HepG2 (cell line): ENCODE results near the gene CALR. TPM values are rescaled to one million over a fixed set of nuclear protein-coding genes. Genes with fewer than 3 reads are reported as not detected.
A peak's percentile ranks its signal among the peaks of the same experiment; 100 is the strongest.

Experiments
- ARID2 ChIP-seq: sonication (generic); formaldehyde crosslinking; IDR thresholded peaks from 2 replicates; pipeline ENCODE4 v1.8.1; 2022; ENCODE audit warnings: mild to moderate bottlenecking, missing genetic modification reagents, borderline replicate concordance
- ATF1 ChIP-seq: IDR thresholded peaks from 2 replicates; pipeline ENCODE4 v1.6.1; 2016; ENCODE audit warnings: mild to moderate bottlenecking, control low read depth
- HDAC1 ChIP-seq: sonication (generic); formaldehyde crosslinking; IDR thresholded peaks from 2 replicates; pipeline ENCODE4 v1.5.1; 2020; ENCODE audit warnings: mild to moderate bottlenecking, missing genetic modification reagents
- HDAC2 ChIP-seq: sonication (generic); formaldehyde crosslinking; IDR thresholded peaks from 2 replicates; pipeline ENCODE4 v1.4.0; 2020; ENCODE audit warnings: missing genetic modification reagents
- KDM5B ChIP-seq: sonication (generic); formaldehyde crosslinking; IDR thresholded peaks from 2 replicates; pipeline ENCODE4 v1.4.0; 2020; ENCODE audit warnings: missing genetic modification reagents, mild to moderate bottlenecking, borderline replicate concordance
- ZFYVE20 ChIP-seq: sonication (generic); formaldehyde crosslinking; IDR thresholded peaks from 2 replicates; pipeline ENCODE4 v1.8.0; 2023; ENCODE audit warnings: low read depth, mild to moderate bottlenecking, moderate library complexity, missing genetic modification reagents, borderline replicate concordance
- ZNF670 ChIP-seq: sonication (generic); formaldehyde crosslinking; IDR thresholded peaks from 2 replicates; pipeline ENCODE4 v1.8.0; 2022; ENCODE audit warnings: mild to moderate bottlenecking, missing genetic modification reagents, borderline replicate concordance
- ZNF883 ChIP-seq: sonication (generic); formaldehyde crosslinking; IDR thresholded peaks from 2 replicates; pipeline ENCODE4 v1.5.1; 2020; ENCODE audit warnings: mild to moderate bottlenecking, missing genetic modification reagents; ENCODE audit errors: not compliant biosample characterization
- ZSCAN31 ChIP-seq: sonication (generic); formaldehyde crosslinking; IDR thresholded peaks from 2 replicates; pipeline ENCODE4 v1.5.0; 2020; ENCODE audit warnings: low read depth, mild to moderate bottlenecking, missing genetic modification reagents
- polyA plus RNA-seq, 8 experiments: library from polyadenylated mRNA; depleted of rRNA in 3 of 8; stranded (reverse) in 7 of 8; unstranded in 1 of 8; fragments of >200 nt; fragmentation: Illumina TruSeq in 4 of 8; extraction: Trizol in 4 of 8; gene quantifications; 2 replicates each; pipeline versions ENCODE4 v1.2.1 to v1.2.3, GENCODE V29; 2011 to 2016; ENCODE audit warnings: low read depth in 4 of 8, missing spikeins in 1 of 8, mixed read lengths in 1 of 8; ENCODE audit not compliant: insufficient read depth in 1 of 8
- total RNA-seq, 5 experiments: library from RNA; depleted of rRNA; stranded (reverse); fragments of >200 nt; fragmentation: Illumina TruSeq; extraction: Trizol; gene quantifications; 2 replicates each; pipeline ENCODE4 v1.2.3, GENCODE V29; 2016; ENCODE audit warnings: low read depth in 1 of 5
- TF ChIP-seq, protein P1 (sequence below): sonication (generic); formaldehyde crosslinking; IDR thresholded peaks from 2 replicates; pipeline ENCODE4 v1.4.0; 2020; ENCODE audit warnings: missing genetic modification reagents
- TF ChIP-seq, protein P2 (sequence below): sonication (generic); formaldehyde crosslinking; IDR thresholded peaks from 2 replicates; pipeline ENCODE4 v1.5.1; 2020; ENCODE audit warnings: missing genetic modification reagents, mild to moderate bottlenecking, borderline replicate concordance
- TF ChIP-seq, protein P3 (sequence below): sonication (generic); formaldehyde crosslinking; IDR thresholded peaks from 2 replicates; pipeline ENCODE4 v1.5.0; 2020; ENCODE audit warnings: mild to moderate bottlenecking, missing genetic modification reagents
- TF ChIP-seq, protein P4 (sequence below): sonication (generic); formaldehyde crosslinking; IDR thresholded peaks from 2 replicates; pipeline ENCODE4 v1.9.0; 2021; ENCODE audit warnings: missing genetic modification reagents, borderline replicate concordance
- TF ChIP-seq, protein P5 (sequence below): sonication (generic); formaldehyde crosslinking; IDR thresholded peaks from 2 replicates; pipeline ENCODE4 v1.4.0; 2020; ENCODE audit warnings: missing genetic modification reagents
- TF ChIP-seq, protein P6 (sequence below): sonication (generic); formaldehyde crosslinking; IDR thresholded peaks from 2 replicates; pipeline ENCODE4 v1.4.0; 2020; ENCODE audit warnings: mild to moderate bottlenecking, low read depth, missing genetic modification reagents

Gene CALR
- total and polyA plus RNA-seq, 2 of the 13 experiments (the other 11 are each of a cell fraction or from before 2014, with no cell fraction given) = 898 to 934 TPM

DNA sequence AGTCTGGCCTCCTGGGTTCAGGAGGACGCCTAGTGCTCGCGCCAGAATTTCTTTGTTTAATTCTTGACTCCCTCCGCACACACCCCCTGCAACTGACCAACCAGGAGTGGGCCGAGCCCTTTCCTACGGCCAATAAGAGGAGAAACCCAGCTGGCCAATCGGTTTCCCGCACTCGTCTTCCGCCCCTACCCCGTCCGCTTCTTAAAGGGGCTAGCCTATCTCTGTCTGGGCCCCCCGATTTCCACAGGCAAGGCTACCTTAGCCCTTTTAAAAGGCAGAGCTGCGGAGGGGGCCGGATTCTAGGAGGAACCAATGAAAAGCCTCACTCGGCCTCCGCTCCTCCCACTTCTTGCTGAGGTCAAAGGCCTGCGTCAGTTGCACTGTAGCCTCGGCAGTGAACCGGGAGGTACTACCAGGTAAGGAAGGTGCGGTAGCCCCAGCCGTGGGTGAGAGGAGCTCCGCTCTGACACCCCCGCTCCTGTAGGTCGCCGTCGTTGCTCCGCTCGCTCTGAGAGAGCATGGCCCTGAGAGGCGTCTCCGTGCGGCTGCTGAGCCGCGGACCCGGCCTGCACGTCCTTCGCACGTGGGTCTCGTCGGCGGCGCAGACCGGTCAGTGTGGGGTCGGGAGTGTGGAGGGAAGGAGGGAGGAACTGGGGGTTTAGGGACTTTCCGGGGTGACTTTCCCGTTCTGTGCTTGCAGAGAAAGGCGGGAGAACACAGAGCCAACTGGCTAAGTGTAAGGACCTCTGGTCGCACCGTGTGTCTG is 47.4 kb upstream of the CALR start, which contains the start of gene GCDH (continued):
- TF ChIP-seq, protein P1, sequence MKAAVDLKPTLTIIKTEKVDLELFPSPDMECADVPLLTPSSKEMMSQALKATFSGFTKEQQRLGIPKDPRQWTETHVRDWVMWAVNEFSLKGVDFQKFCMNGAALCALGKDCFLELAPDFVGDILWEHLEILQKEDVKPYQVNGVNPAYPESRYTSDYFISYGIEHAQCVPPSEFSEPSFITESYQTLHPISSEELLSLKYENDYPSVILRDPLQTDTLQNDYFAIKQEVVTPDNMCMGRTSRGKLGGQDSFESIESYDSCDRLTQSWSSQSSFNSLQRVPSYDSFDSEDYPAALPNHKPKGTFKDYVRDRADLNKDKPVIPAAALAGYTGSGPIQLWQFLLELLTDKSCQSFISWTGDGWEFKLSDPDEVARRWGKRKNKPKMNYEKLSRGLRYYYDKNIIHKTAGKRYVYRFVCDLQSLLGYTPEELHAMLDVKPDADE = no peak
- TF ChIP-seq, protein P2, sequence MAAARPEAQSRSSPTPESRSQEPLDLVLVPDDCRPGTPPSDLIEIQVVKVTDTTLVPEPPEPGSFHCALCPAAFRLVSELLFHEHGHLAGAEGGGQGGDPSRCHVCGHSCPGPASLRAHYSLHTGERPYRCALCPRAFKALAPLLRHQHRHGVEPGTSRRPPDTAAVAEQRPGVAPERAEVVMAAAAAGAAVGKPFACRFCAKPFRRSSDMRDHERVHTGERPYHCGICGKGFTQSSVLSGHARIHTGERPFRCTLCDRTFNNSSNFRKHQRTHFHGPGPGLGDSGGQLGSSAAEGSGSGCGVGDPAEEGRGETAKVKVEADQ = peak; percentile 54; the same call in 1 of the 2 replicates
- peak; percentile 68 for TF ChIP-seq HDAC2 (CRISPR knock-in tag)
- peak; percentile 92 for TF ChIP-seq KDM5B
- no peak for TF ChIP-seq ZFYVE20 (CRISPR knock-in tag)
- TF ChIP-seq, protein P3, sequence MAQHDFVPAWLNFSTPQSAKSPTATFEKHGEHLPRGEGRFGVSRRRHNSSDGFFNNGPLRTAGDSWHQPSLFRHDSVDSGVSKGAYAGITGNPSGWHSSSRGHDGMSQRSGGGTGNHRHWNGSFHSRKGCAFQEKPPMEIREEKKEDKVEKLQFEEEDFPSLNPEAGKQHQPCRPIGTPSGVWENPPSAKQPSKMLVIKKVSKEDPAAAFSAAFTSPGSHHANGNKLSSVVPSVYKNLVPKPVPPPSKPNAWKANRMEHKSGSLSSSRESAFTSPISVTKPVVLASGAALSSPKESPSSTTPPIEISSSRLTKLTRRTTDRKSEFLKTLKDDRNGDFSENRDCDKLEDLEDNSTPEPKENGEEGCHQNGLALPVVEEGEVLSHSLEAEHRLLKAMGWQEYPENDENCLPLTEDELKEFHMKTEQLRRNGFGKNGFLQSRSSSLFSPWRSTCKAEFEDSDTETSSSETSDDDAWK (CRISPR knock-in tag) = no peak
- TF ChIP-seq ATF1 (CRISPR knock-in tag) = peak; percentile 96
- TF ChIP-seq, protein P4, sequence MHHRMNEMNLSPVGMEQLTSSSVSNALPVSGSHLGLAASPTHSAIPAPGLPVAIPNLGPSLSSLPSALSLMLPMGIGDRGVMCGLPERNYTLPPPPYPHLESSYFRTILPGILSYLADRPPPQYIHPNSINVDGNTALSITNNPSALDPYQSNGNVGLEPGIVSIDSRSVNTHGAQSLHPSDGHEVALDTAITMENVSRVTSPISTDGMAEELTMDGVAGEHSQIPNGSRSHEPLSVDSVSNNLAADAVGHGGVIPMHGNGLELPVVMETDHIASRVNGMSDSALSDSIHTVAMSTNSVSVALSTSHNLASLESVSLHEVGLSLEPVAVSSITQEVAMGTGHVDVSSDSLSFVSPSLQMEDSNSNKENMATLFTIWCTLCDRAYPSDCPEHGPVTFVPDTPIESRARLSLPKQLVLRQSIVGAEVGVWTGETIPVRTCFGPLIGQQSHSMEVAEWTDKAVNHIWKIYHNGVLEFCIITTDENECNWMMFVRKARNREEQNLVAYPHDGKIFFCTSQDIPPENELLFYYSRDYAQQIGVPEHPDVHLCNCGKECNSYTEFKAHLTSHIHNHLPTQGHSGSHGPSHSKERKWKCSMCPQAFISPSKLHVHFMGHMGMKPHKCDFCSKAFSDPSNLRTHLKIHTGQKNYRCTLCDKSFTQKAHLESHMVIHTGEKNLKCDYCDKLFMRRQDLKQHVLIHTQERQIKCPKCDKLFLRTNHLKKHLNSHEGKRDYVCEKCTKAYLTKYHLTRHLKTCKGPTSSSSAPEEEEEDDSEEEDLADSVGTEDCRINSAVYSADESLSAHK (CRISPR knock-in tag) = no peak
- TF ChIP-seq, protein P5, sequence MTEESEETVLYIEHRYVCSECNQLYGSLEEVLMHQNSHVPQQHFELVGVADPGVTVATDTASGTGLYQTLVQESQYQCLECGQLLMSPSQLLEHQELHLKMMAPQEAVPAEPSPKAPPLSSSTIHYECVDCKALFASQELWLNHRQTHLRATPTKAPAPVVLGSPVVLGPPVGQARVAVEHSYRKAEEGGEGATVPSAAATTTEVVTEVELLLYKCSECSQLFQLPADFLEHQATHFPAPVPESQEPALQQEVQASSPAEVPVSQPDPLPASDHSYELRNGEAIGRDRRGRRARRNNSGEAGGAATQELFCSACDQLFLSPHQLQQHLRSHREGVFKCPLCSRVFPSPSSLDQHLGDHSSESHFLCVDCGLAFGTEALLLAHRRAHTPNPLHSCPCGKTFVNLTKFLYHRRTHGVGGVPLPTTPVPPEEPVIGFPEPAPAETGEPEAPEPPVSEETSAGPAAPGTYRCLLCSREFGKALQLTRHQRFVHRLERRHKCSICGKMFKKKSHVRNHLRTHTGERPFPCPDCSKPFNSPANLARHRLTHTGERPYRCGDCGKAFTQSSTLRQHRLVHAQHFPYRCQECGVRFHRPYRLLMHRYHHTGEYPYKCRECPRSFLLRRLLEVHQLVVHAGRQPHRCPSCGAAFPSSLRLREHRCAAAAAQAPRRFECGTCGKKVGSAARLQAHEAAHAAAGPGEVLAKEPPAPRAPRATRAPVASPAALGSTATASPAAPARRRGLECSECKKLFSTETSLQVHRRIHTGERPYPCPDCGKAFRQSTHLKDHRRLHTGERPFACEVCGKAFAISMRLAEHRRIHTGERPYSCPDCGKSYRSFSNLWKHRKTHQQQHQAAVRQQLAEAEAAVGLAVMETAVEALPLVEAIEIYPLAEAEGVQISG (CRISPR knock-in tag) = peak; percentile 64
- TF ChIP-seq ZSCAN31 (CRISPR knock-in tag) = 0 out of 2 replicates have a peak, but pooled peaks have one; percentile 28
- TF ChIP-seq, protein P6, sequence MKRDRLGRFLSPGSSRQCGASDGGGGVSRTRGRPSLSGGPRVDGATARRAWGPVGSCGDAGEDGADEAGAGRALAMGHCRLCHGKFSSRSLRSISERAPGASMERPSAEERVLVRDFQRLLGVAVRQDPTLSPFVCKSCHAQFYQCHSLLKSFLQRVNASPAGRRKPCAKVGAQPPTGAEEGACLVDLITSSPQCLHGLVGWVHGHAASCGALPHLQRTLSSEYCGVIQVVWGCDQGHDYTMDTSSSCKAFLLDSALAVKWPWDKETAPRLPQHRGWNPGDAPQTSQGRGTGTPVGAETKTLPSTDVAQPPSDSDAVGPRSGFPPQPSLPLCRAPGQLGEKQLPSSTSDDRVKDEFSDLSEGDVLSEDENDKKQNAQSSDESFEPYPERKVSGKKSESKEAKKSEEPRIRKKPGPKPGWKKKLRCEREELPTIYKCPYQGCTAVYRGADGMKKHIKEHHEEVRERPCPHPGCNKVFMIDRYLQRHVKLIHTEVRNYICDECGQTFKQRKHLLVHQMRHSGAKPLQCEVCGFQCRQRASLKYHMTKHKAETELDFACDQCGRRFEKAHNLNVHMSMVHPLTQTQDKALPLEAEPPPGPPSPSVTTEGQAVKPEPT = peak; percentile 66; the same call in 1 of the 2 replicates
- TF ChIP-seq ZNF670 (CRISPR knock-in tag) = peak; percentile 83; the same call in 1 of the 2 replicates
- no peak for TF ChIP-seq ARID2 (CRISPR knock-in tag)
- no peak for TF ChIP-seq ZNF883 (CRISPR knock-in tag)
- peak; percentile 99 for TF ChIP-seq HDAC1
